ENCODE results near the gene OR8D2.
"Not testable (repeated sequence)": the region's sequence is repeated elsewhere in the genome, so short reads cannot be mapped to it uniquely, and the experiment has no call there.

The OR8D2 gene

DNA sequence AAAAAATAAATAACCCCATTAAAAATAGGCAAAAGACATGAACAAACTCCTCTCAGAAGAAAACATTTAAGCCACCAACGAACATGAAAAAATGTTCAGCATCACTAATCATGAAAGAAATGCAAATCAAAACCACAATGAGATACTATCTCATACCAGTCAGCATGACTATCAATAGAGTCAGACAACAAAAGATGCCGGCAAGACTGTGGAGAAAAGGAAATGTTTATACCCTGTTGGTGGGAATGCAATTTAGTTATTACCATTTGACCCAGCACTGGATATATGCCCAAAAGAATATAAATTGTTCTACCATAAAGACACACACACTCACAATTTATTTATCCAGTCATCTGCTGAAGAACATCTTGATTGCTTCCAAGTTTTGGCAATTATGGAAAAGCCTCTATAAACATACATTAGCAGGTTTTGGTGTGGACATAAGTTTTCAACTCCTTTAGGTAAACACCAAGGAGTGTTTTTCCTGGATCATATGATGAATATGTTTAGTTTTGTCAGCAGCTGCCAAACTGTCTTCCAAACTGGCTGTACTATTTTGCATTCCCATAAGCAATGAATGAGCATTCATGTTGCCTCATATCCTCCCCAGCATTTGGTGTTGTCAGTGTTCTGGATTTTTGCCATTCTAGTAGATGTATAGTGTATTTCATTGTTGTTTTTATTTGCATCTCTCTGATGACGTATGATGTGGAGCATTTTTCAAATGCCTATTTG is 34.2 kb downstream of the OR8D2 start:
- FAIRE-seq (no peak), DNase-seq (ENCODE audit: low spot score) (no peak)

DNA sequence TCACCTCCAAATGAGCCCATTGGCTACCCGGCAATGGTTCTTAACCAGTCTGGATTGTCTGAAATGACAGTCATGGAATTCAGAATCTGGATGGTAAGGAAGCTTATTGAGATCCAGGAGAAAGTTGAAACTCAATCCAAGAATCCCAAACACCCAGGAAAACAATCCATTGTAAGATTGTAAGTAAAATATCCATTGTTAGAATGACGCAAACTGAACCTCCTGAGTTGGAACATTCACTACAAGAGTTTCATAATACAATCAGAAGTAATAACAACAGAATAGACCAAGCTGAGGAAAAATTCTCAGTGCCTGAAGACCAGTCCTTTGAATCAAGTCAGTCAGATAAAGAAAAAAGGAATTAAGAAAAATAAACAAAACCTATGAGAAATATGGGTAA is 41.7 kb downstream of the OR8D2 start:
- FAIRE-seq (no peak), DNase-seq (ENCODE audit: low spot score) (no peak)

DNA sequence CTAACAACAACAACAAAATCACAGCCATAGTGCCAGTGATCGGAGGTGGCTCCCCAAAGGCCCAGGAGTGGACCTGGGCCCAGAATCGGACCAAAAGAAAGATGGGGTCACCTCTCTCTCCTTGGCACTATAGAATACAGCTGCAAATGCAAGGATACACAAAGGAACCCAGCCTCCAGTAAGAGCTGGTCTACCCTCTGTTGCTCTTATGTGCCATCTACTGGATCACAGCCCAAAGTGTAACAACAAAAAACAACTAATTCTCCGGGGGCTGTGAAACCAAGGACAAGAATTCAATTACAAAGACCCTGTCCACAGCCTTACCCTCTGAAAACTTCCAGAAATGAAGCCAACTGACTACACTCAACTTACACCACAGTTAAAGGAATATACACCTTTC is 42.2 kb downstream of the OR8D2 start:
- no peak for DNase-seq (ENCODE audit: low spot score)
- FAIRE-seq: no peak

DNA sequence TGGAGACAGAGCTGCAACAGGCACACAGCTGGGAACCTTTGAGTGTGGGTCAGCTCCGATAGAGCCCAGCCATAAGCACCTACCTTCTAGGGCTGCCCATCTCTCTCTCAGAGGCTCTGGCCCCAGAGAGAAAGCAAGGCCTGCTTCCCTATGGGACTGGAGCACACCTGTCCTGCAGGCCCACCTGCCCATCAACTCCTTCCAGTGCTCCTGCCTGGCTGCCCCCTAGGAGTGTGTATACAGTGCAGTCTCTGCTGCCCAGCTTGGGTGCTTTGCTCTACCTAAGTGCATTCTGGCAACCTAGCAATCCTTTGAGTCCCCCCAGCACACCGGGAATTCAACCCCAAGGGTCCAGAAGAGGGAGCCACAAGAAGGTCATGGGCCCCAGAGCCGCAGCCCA is 42.8 kb downstream of the OR8D2 start:
- FAIRE-seq (no peak), DNase-seq (ENCODE audit: low spot score) (no peak)

DNA sequence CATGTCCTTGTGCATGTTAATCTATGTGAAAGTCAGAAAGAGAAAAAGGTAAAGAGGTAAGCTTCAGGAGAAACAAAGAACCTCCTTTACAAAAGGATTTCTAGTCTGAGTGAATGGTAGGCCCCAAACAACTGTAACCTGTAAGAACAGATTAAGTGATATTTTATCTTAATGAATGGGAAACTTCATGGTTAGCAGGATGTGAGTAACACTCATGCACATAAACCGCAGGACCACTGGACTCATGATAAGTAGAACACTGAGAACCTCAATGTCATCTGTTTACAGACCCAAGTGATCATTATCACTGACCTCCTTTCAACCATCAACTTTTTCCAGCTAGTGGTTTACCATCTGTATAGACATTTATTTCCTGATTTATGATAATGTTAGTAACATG is 43.9 kb downstream of the OR8D2 start:
- DNase-seq (ENCODE audit: low spot score): peak; percentile 5
- FAIRE-seq: no peak

DNA sequence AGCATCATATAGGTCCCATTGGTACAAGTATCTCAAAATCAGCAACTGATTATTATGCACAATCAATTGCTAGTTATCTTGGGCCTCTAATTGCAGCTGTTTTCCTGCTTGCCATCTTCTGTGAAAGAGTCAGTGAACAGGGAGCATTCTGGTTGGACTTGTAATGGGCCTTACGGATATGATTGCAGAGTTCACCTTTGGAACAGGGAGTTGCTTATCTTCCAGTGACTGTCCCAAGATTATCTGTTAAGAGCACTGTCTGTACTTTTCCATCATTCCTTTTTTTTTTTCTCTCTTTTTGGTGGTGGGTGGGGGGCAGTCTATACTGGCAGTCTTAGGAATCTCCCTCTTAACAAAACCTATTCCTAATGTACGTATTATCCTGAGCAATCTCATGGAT is 46.0 kb downstream of the OR8D2 start:
- no peak for DNase-seq (ENCODE audit: low spot score)
- FAIRE-seq: no peak

DNA sequence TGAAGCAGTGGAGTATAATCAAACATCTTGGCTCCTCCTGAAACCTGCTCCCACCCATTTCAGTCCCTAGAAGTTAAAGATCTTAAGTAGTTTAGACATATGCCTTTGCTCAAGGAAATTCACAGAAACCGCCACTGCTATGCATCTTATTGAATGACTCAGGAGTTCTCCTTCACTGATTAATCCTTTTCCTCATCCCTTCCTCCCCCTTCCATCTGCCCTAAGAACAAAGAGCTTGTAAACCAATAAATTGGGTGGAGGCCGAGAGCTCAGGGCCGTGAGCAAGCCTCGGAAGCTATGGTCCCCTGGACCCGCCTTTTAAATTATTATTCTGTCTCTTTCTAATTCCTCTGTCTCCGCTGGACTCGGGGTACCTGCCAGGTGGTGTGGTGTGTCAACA is 49.1 kb downstream of the OR8D2 start:
- DNase-seq (ENCODE audit: low spot score); FAIRE-seq: not testable (repeated sequence)
